ENCODE measurements around the gene MEA1.

- TF ChIP-seq CTCF (conservative IDR thresholded peaks at IDR 0.05) (no peak), EZH2 (IDR thresholded peaks at IDR 0.05; ENCODE audit: low read depth) (no peak)
Observed at GRCh38 chr6:43054206-43054943, 40.6 kb upstream of the MEA1 start.

Measured in PC-9 (cell line).